Mammary epithelial cell (primary cell): ENCODE measurements around the gene NAV3.

Source experiments
- EZH2 ChIP-seq: IDR thresholded peaks from 2 replicates; pipeline ENCODE4 v1.6.1; 2012; ENCODE audit warnings: low read length, inconsistent platforms, borderline replicate concordance
- TF ChIP-seq, protein P1 (sequence below), 2 donors: IDR thresholded peaks in 1 of 2; conservative IDR thresholded peaks in 1 of 2; 2 replicates each; pipeline ENCODE4 v1.5.1; 2011 to 2012; ENCODE audit warnings: inconsistent platforms in 2 of 2, low read length in 2 of 2, mild to moderate bottlenecking in 2 of 2, control low read depth in 1 of 2, low read depth in 1 of 2; ENCODE audit not compliant: insufficient read depth in 1 of 2; ENCODE audit errors: extremely low read depth in 1 of 2

DNA sequence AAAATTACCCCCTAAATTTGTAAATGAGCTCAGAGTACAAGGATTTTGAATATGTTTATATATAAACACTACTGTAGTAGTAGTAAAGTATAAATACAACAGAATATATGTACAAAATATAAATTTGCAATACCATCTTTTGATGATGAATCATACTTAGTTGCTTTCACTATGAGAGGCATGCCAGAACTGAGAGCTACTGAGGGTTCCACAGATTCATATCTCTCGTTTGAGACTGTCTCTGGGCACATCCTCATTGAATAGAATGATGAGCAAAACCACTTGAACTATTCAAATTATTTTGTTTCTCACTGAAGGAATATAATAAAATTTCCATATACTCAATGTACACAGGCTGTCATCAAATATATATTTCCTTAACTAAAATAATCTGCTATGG is 417.6 kb downstream of the NAV3 start:
- TF ChIP-seq, protein P1, sequence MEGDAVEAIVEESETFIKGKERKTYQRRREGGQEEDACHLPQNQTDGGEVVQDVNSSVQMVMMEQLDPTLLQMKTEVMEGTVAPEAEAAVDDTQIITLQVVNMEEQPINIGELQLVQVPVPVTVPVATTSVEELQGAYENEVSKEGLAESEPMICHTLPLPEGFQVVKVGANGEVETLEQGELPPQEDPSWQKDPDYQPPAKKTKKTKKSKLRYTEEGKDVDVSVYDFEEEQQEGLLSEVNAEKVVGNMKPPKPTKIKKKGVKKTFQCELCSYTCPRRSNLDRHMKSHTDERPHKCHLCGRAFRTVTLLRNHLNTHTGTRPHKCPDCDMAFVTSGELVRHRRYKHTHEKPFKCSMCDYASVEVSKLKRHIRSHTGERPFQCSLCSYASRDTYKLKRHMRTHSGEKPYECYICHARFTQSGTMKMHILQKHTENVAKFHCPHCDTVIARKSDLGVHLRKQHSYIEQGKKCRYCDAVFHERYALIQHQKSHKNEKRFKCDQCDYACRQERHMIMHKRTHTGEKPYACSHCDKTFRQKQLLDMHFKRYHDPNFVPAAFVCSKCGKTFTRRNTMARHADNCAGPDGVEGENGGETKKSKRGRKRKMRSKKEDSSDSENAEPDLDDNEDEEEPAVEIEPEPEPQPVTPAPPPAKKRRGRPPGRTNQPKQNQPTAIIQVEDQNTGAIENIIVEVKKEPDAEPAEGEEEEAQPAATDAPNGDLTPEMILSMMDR (conservative IDR thresholded peaks at IDR 0.05 in 1 of 2, IDR thresholded peaks at IDR 0.05 in 1 of 2; ENCODE audit: extremely low read depth in 1 of 2, insufficient read depth in 1 of 2, low read depth in 1 of 2, low read length in 2 of 2) = no peak
- no peak for TF ChIP-seq EZH2
